GM19025 (cell line): ENCODE results near the gene RBBP6.
"Not testable (repeated sequence)": the region's sequence is repeated elsewhere in the genome, so short reads cannot be mapped to it uniquely, and the experiment has no call there.

Experiments used
- ATAC-seq: cut with Tn5 transposase; IDR thresholded peaks from one replicate; pipeline ENCODE4 v1.9.1; 2021; ENCODE audit warnings: mild to moderate bottlenecking, low read depth, moderate library complexity; ENCODE audit not compliant: unreplicated experiment

The RBBP6 gene

GRCh38 chr16:24539295-24539849, at the start of gene RBBP6:
TSS of gene RBBP6 (plus strand) at chr16:24539566. CDS start at chr16:24540627, 1,061 bp downstream.
- peak; percentile 87 for ATAC-seq

GRCh38 chr16:24490866-24491265, 48.5 kb upstream of the RBBP6 start:
- ATAC-seq: no peak

GRCh38 chr16:24491731-24492130, 47.6 kb upstream of the RBBP6 start:
- no peak for ATAC-seq

- no peak for ATAC-seq
Measured at GRCh38 chr16:24493821-24494220, 45.5 kb upstream of the RBBP6 start.

GRCh38 chr16:24495207-24495606, 44.2 kb upstream of the RBBP6 start:
- not testable (repeated sequence) for ATAC-seq

- ATAC-seq: no peak
Measured at GRCh38 chr16:24497440-24497839, 41.9 kb upstream of the RBBP6 start.

- ATAC-seq: no peak
Measured at GRCh38 chr16:24499193-24499814, 40.1 kb upstream of the RBBP6 start.

- no peak for ATAC-seq
Measured at GRCh38 chr16:24504472-24505345, 34.7 kb upstream of the RBBP6 start.

GRCh38 chr16:24505959-24506358, 33.4 kb upstream of the RBBP6 start:
- ATAC-seq: no peak

- ATAC-seq: no peak
Measured at GRCh38 chr16:24507959-24508480, 31.3 kb upstream of the RBBP6 start.

GRCh38 chr16:24508614-24509013, 30.8 kb upstream of the RBBP6 start:
- no peak for ATAC-seq

- ATAC-seq: no peak
Measured at GRCh38 chr16:24509536-24509935, 29.8 kb upstream of the RBBP6 start.

GRCh38 chr16:24511174-24511573, 28.2 kb upstream of the RBBP6 start:
- ATAC-seq: no peak

GRCh38 chr16:24511792-24512191, 27.6 kb upstream of the RBBP6 start:
- no peak for ATAC-seq

GRCh38 chr16:24514096-24514495, 25.3 kb upstream of the RBBP6 start:
- ATAC-seq: no peak

GRCh38 chr16:24515186-24515585, 24.2 kb upstream of the RBBP6 start:
- ATAC-seq: no peak

GRCh38 chr16:24516900-24517669, 22.3 kb upstream of the RBBP6 start:
- no peak for ATAC-seq

GRCh38 chr16:24518498-24518897, 20.9 kb upstream of the RBBP6 start:
- no peak for ATAC-seq

- ATAC-seq: no peak
Measured at GRCh38 chr16:24520983-24521382, 18.4 kb upstream of the RBBP6 start.

- ATAC-seq: no peak
Measured at GRCh38 chr16:24522751-24523150, 16.6 kb upstream of the RBBP6 start.

- no peak for ATAC-seq
Measured at GRCh38 chr16:24523569-24523968, 15.8 kb upstream of the RBBP6 start.
